ENCODE results near the gene TUFT1.

TUFT1 gene

DNA sequence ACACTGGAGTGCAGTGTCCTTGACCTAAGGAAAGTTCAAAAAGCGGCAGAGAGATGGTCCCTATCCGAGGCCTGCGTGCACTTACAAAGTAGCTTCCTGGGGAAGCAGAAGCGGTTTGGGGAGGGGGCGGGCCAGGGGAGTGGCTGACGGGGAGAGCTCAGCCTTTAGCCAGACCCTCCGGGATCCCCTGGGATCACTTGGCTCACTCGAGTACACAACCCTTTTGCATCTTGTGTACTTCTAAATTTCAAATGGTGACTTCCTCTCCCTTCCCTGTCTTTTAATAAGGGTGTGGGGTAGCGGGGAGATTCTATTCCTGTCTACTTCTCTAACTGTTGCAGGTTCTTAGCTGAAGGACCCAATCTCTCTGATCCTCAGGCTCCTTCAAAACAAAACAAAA is 53.6 kb downstream of the TUFT1 start:
- no peak for TF ChIP-seq CREB1 (IDR thresholded peaks at IDR 0.05; ENCODE audit: low read depth)
- no peak for TF ChIP-seq EP300 (IDR thresholded peaks at IDR 0.05; ENCODE audit: borderline replicate concordance)
- no peak for TF ChIP-seq EGR1 (IDR thresholded peaks at IDR 0.05)
- no peak for TF ChIP-seq TEAD4 (IDR thresholded peaks at IDR 0.05)
- no peak for TF ChIP-seq CEBPB (IDR thresholded peaks at IDR 0.05)
- no peak for TF ChIP-seq TCF12 (IDR thresholded peaks at IDR 0.05; ENCODE audit: low read depth)
- TF ChIP-seq NFIC (IDR thresholded peaks at IDR 0.05), result no peak
- no peak for TF ChIP-seq TAF1 (IDR thresholded peaks at IDR 0.05; ENCODE audit: low read depth)

DNA sequence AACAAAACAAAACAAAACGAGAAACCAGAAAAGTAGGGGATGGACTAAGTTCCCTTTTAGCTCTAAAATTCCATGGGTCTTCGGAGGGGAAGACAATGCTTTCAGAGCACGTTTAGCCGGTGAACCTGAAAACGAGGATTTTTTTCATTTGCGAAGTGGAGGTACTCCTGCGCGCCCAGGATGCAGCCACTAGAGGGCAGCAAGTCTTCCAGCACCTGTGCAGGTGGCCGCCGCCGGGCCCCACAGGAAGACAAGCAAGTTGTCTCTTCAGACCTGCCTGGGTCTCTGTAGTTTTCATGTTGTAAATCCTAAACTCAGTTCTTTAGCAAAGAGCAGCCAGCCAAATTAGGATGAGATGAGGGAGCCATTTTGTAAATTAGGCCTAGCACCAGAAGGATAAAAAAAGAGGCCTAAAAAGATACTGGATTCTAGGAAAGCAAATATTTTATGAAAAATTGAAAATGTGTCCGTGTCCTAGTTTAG is 54.1 kb downstream of the TUFT1 start:
- TF ChIP-seq, protein P1, sequence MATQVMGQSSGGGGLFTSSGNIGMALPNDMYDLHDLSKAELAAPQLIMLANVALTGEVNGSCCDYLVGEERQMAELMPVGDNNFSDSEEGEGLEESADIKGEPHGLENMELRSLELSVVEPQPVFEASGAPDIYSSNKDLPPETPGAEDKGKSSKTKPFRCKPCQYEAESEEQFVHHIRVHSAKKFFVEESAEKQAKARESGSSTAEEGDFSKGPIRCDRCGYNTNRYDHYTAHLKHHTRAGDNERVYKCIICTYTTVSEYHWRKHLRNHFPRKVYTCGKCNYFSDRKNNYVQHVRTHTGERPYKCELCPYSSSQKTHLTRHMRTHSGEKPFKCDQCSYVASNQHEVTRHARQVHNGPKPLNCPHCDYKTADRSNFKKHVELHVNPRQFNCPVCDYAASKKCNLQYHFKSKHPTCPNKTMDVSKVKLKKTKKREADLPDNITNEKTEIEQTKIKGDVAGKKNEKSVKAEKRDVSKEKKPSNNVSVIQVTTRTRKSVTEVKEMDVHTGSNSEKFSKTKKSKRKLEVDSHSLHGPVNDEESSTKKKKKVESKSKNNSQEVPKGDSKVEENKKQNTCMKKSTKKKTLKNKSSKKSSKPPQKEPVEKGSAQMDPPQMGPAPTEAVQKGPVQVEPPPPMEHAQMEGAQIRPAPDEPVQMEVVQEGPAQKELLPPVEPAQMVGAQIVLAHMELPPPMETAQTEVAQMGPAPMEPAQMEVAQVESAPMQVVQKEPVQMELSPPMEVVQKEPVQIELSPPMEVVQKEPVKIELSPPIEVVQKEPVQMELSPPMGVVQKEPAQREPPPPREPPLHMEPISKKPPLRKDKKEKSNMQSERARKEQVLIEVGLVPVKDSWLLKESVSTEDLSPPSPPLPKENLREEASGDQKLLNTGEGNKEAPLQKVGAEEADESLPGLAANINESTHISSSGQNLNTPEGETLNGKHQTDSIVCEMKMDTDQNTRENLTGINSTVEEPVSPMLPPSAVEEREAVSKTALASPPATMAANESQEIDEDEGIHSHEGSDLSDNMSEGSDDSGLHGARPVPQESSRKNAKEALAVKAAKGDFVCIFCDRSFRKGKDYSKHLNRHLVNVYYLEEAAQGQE (IDR thresholded peaks at IDR 0.05; ENCODE audit: low read depth), result no peak
- peak; percentile 84 for TF ChIP-seq RAD21 (IDR thresholded peaks at IDR 0.05; ENCODE audit: low read depth)
- TF ChIP-seq MAX (IDR thresholded peaks at IDR 0.05), result peak; percentile 47
- TF ChIP-seq NFIC (IDR thresholded peaks at IDR 0.05), result peak; percentile 27; the same call in 1 of the 2 replicates
- TF ChIP-seq CEBPB (IDR thresholded peaks at IDR 0.05), result no peak
- no peak for TF ChIP-seq TCF12 (IDR thresholded peaks at IDR 0.05; ENCODE audit: low read depth)
- TF ChIP-seq TEAD4 (IDR thresholded peaks at IDR 0.05), result no peak

GRCh38 chr1:151596166-151596953 is 56.3 kb downstream of the TUFT1 start:
- TF ChIP-seq TCF12 (IDR thresholded peaks at IDR 0.05; ENCODE audit: low read depth), result peak; percentile 27; the same call in 1 of the 2 replicates
- no peak for TF ChIP-seq FOXM1 (IDR thresholded peaks at IDR 0.05; ENCODE audit: borderline replicate concordance, low read depth)
- TF ChIP-seq NFIC (IDR thresholded peaks at IDR 0.05), result peak; percentile 29; the same call in 1 of the 2 replicates

DNA sequence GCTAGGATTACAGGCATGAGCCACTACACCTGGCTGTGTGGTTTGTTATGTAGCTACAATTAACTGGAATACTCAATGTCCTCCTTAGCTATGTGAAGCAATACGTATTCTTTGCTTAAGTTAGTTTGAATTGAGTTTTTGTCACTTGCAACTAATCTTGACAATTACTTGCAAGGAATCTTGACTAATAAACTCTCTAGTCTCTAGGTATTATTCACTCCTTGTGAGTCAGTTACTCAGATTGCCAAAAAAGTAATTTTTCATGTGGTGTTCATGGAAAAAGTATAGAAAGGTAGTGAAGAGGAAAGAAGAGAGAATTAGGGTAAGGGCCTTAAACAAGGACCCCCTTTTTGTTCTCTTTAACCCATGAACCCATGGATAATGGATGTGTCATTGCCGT is 64.2 kb downstream of the TUFT1 start:
- no peak for TF ChIP-seq USF1 (IDR thresholded peaks at IDR 0.05)
- TF ChIP-seq FOXM1 (IDR thresholded peaks at IDR 0.05; ENCODE audit: borderline replicate concordance, low read depth), result no peak
- TF ChIP-seq CREB1 (IDR thresholded peaks at IDR 0.05; ENCODE audit: low read depth), result no peak
- TF ChIP-seq EGR1 (IDR thresholded peaks at IDR 0.05), result no peak
- TF ChIP-seq RAD21 (IDR thresholded peaks at IDR 0.05; ENCODE audit: low read depth), result no peak
- no peak for TF ChIP-seq MAX (IDR thresholded peaks at IDR 0.05)
- no peak for TF ChIP-seq TAF1 (IDR thresholded peaks at IDR 0.05; ENCODE audit: low read depth)
- no peak for TF ChIP-seq YY1 (IDR thresholded peaks at IDR 0.05; ENCODE audit: low read depth)
- no peak for TF ChIP-seq NFIC (IDR thresholded peaks at IDR 0.05)
- no peak for TF ChIP-seq CEBPB (IDR thresholded peaks at IDR 0.05)

DNA sequence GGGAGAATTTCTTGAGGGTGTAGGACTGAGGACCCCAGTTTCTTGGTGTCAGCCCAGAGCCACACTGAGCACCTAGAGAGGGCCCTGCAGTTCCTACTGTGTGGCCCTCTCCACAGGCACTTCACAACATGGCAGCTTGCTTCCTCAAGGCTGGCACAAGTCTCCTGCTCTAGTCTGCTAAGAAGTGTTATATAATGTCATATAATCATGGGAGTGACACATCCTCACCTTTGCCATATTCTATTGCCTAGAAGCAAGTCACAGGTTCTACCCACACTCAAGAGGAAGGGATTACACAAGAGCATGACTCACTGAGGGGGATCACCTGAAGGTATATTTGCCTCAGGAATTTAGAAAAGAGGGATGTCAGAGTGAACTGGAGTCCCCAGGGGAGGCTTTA is 66.3 kb downstream of the TUFT1 start:
- TF ChIP-seq YY1 (IDR thresholded peaks at IDR 0.05; ENCODE audit: low read depth) (no peak), CEBPB (IDR thresholded peaks at IDR 0.05) (peak; percentile 65)

GRCh38 chr1:151606857-151607256 is 66.7 kb downstream of the TUFT1 start:
- TF ChIP-seq, protein P1 (IDR thresholded peaks at IDR 0.05; ENCODE audit: low read depth), result no peak
- TF ChIP-seq NFIC (IDR thresholded peaks at IDR 0.05) (no peak), RAD21 (IDR thresholded peaks at IDR 0.05; ENCODE audit: low read depth) (no peak), EGR1 (IDR thresholded peaks at IDR 0.05) (no peak), MAX (IDR thresholded peaks at IDR 0.05) (no peak), TEAD4 (IDR thresholded peaks at IDR 0.05) (no peak), EP300 (IDR thresholded peaks at IDR 0.05; ENCODE audit: borderline replicate concordance) (no peak), CEBPB (IDR thresholded peaks at IDR 0.05) (no peak), TAF1 (IDR thresholded peaks at IDR 0.05; ENCODE audit: low read depth) (no peak), ZBTB7A (IDR thresholded peaks at IDR 0.05; ENCODE audit: low read depth) (no peak)

DNA sequence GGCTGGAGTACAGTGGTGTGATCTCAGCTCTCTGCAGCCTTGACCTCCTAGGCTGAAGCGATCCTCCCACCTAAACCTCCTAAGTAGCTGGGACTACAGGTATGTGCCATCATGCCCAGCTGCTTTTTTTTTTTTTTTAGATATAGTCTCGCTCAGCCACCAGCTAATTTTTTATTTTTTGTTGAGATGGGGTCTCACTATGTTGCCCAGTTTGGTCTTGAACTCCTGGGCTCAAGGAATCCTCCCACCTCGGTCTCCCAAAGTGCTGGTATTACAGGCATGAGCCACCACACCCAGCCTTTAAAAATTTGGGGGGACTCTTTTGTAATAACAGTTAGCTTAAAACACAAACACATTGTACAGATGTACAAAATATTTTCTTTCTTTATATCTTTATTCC is 70.0 kb downstream of the TUFT1 start:
- TF ChIP-seq TCF12 (IDR thresholded peaks at IDR 0.05; ENCODE audit: low read depth) (no peak), YY1 (IDR thresholded peaks at IDR 0.05; ENCODE audit: low read depth) (no peak), FOXM1 (IDR thresholded peaks at IDR 0.05; ENCODE audit: borderline replicate concordance, low read depth) (no peak), TAF1 (IDR thresholded peaks at IDR 0.05; ENCODE audit: low read depth) (no peak), EP300 (IDR thresholded peaks at IDR 0.05; ENCODE audit: borderline replicate concordance) (no peak), CEBPB (IDR thresholded peaks at IDR 0.05) (no peak), TEAD4 (IDR thresholded peaks at IDR 0.05) (no peak), USF1 (IDR thresholded peaks at IDR 0.05) (no peak), ZBTB7A (IDR thresholded peaks at IDR 0.05; ENCODE audit: low read depth) (no peak), CREB1 (IDR thresholded peaks at IDR 0.05; ENCODE audit: low read depth) (no peak)

Data from Ishikawa (cell line).